ENCODE measurements around the gene PMS2.

- TF ChIP-seq CTCF (conservative IDR thresholded peaks at IDR 0.05; ENCODE audit: low read length) (no peak), EZH2phosphoT487 (IDR thresholded peaks at IDR 0.05; ENCODE audit: borderline replicate concordance) (no peak)
These were observed 22.7 kb upstream of the PMS2 start for GRCh38 chr7:6031567-6031966.

All from Loucy (cell line).